ENCODE data around the gene RGS17. TPM values are rescaled to one million over a fixed set of nuclear protein-coding genes. Genes with fewer than 3 reads are reported as not detected.

The RGS17 gene
- total RNA-seq, 6 experiments from 2014 or later: not detected

- ATAC-seq (no peak), DNase-seq (no peak)
- Histone ChIP-seq H3K36me3 (no peaks in the 10 kb centered on the region), H3K27ac (no peak overlapping the region), H3K4me1 (peaks cover 0 to 25% (median 4%) of the 10 kb centered on the region in 4 donors), H3K27me3 (no peaks in the 10 kb centered on the region), H3K9me3 (no peaks in the 10 kb centered on the region), H3K4me3 (no peak overlapping the region)
- WGBS (ENCODE audit: insufficient coverage, low coverage, low lambda C conversion rate, missing lambda C conversion rate): 89% methylated on average over 1 of the region's 1 CpG
- TF ChIP-seq POLR2A (IDR thresholded peaks at IDR 0.05): no peak
- no peak for TF ChIP-seq CTCF (IDR thresholded peaks at IDR 0.05)
- intact Hi-C loops (cut with DNase I): no loop called here
Measured at GRCh38 chr6:152979116-152979515, 152.0 kb downstream of the RGS17 start.

- DNase-seq (no peak), ATAC-seq (no peak)
- TF ChIP-seq CTCF (IDR thresholded peaks at IDR 0.05) (no peak), POLR2A (IDR thresholded peaks at IDR 0.05) (no peak)
- Histone ChIP-seq H3K4me3 (no peak overlapping the region), H3K9me3 (no peaks in the 10 kb centered on the region), H3K36me3 (peaks cover 0 to 3% (median 0%) of the 10 kb centered on the region in 4 donors), H3K27me3 (no peaks in the 10 kb centered on the region), H3K27ac (no peak overlapping the region), H3K4me1 (peaks cover 0 to 25% (median 4%) of the 10 kb centered on the region in 4 donors)
- WGBS (ENCODE audit: insufficient coverage, low coverage, low lambda C conversion rate, missing lambda C conversion rate): 53% methylated on average over 3 of the region's 3 CpGs
- intact Hi-C loops (cut with DNase I): no loop called here
Measured at GRCh38 chr6:152978058-152978457, 153.0 kb downstream of the RGS17 start.

- DNase-seq: no peak
- TF ChIP-seq CTCF (IDR thresholded peaks at IDR 0.05) (no peak), POLR2A (IDR thresholded peaks at IDR 0.05) (no peak)
- Histone ChIP-seq H3K27me3 (no peaks in the 10 kb centered on the region), H3K9me3 (no peaks in the 10 kb centered on the region), H3K27ac (no peak overlapping the region), H3K4me1 (peaks cover 0 to 23% (median 3%) of the 10 kb centered on the region in 4 donors), H3K4me3 (no peak overlapping the region), H3K36me3 (peaks cover 0 to 8% (median 0%) of the 10 kb centered on the region in 4 donors)
- intact Hi-C loops (cut with DNase I): no loop called here
- no peak for ATAC-seq
Measured at GRCh38 chr6:152977556-152977955, 153.5 kb downstream of the RGS17 start.

GRCh38 chr6:152976749-152977148 is 154.3 kb downstream of the RGS17 start:
- H3K36me3 ChIP-seq: peaks cover 0 to 13% (median 2%) of the 10 kb centered on the region in 4 donors
- no peak for DNase-seq
- no peaks in the 10 kb centered on the region for H3K27me3 ChIP-seq
- TF ChIP-seq POLR2A (IDR thresholded peaks at IDR 0.05): no peak
- TF ChIP-seq CTCF (IDR thresholded peaks at IDR 0.05): no peak
- intact Hi-C loops (cut with DNase I): no loop called here
- H3K4me3 ChIP-seq: no peak overlapping the region
- no peaks in the 10 kb centered on the region for H3K9me3 ChIP-seq
- H3K4me1 ChIP-seq: peaks cover 0 to 15% (median 0%) of the 10 kb centered on the region in 4 donors
- 67% methylated on average over 1 of the region's 1 CpG for WGBS (ENCODE audit: insufficient coverage, low coverage, low lambda C conversion rate, missing lambda C conversion rate)
- ATAC-seq: no peak
- no peak overlapping the region for H3K27ac ChIP-seq
